H1 (cell line): ENCODE data around the gene IWS1. TPM values are rescaled to one million over a fixed set of nuclear protein-coding genes. Genes with fewer than 3 reads are reported as not detected.

Source experiments
- CTCF ChIA-PET: fragments of 300-600 bp; sonication (Branson Sonifier 250); formaldehyde crosslinking; loops from one replicate; lab custom pipeline; 2021; ENCODE audit not compliant: partially characterized antibody; lab: Charles Lee
- POLR2A ChIA-PET: fragments of 300-600 bp; sonication (Branson Sonifier 250); formaldehyde crosslinking; loops from one replicate; lab custom pipeline; 2021; ENCODE audit warnings: inconsistent platforms; ENCODE audit not compliant: partially characterized antibody; lab: Charles Lee
- DNase-seq, 2 experiments: peaks; one replicate each; pipeline versions ENCODE4 v3.0.0 to v3.0.0-alpha.2; 2010 to 2022; ENCODE audit warnings: low spot score in 2 of 2, low read depth in 1 of 2, mixed read lengths in 1 of 2
- FAIRE-seq: peaks from 2 replicates; lab custom pipeline; 2011; peaks lifted over from hg19 to GRCh38; lab: Jason Lieb, UNC
- H2AFZ ChIP-seq: 2 replicates; pipeline ENCODE4 v1.8.1; 2012; ENCODE audit warnings: low read length, inconsistent platforms
- H2AK5ac ChIP-seq: 2 replicates; pipeline ENCODE4 v1.6.1; 2013; ENCODE audit warnings: low read depth, low read length
- H2BK120ac ChIP-seq: replicated peaks from 2 replicates; pipeline ENCODE3; 2013; ENCODE audit warnings: low read depth, low read length, inconsistent platforms
- H2BK12ac ChIP-seq: 2 replicates; pipeline ENCODE4 v1.6.1; 2013; ENCODE audit warnings: low read depth, low read length
- H2BK15ac ChIP-seq: 2 replicates; pipeline ENCODE4 v1.6.1; 2013; ENCODE audit warnings: low read length
- H2BK20ac ChIP-seq: 2 replicates; pipeline ENCODE4 v1.6.1; 2013; ENCODE audit warnings: low read length
- H2BK5ac ChIP-seq: 2 replicates; pipeline ENCODE4 v1.6.1; 2013; ENCODE audit warnings: low read depth, low read length
- H3K14ac ChIP-seq: 2 replicates; pipeline ENCODE4 v1.6.1; 2013; ENCODE audit warnings: inconsistent platforms; ENCODE audit not compliant: insufficient read length
- H3K18ac ChIP-seq: 2 replicates; pipeline ENCODE4 v1.6.1; 2013; ENCODE audit warnings: low read length; ENCODE audit errors: extremely low read depth
- H3K23ac ChIP-seq: 2 replicates; pipeline ENCODE4 v1.6.1; 2013; ENCODE audit warnings: inconsistent platforms; ENCODE audit not compliant: insufficient read length
- H3K23me2 ChIP-seq: 2 replicates; pipeline ENCODE4 v1.6.1; 2013; ENCODE audit warnings: low read depth, low read length
- H3K27ac ChIP-seq: 2 replicates; pipeline ENCODE4 v1.6.1; 2011; ENCODE audit warnings: low read depth, low read length, inconsistent platforms
- H3K27me3 ChIP-seq, 4 experiments: replicated peaks in 1 of 4; 1 replicate in 1 of 4; 2 replicates in 3 of 4; pipeline versions ENCODE4 v1.6.1 to v1.8.1; 2011 to 2013; ENCODE audit warnings: low read length in 3 of 4, mild to moderate bottlenecking in 3 of 4, inconsistent platforms in 2 of 4, mixed read lengths in 2 of 4, moderate library complexity in 1 of 4; ENCODE audit not compliant: control insufficient read depth in 3 of 4, insufficient read depth in 3 of 4; ENCODE audit errors: extremely low read depth in 1 of 4
- H3K36me3 ChIP-seq, 4 experiments: 2 replicates each; pipeline versions ENCODE4 v1.6.1 to v1.8.1; 2011 to 2013; ENCODE audit warnings: mild to moderate bottlenecking in 4 of 4, low read length in 3 of 4, moderate library complexity in 2 of 4, control low read depth in 1 of 4, inconsistent platforms in 1 of 4; ENCODE audit not compliant: insufficient read depth in 4 of 4, control insufficient read depth in 2 of 4
- H3K4ac ChIP-seq: replicated peaks from 2 replicates; pipeline ENCODE3; 2013; ENCODE audit warnings: low read length, low read depth, mixed read lengths, inconsistent platforms; ENCODE audit not compliant: insufficient read length
- H3K4me1 ChIP-seq, 4 experiments: replicated peaks in 1 of 4; 1 replicate in 1 of 4; 2 replicates in 3 of 4; pipeline versions ENCODE4 v1.6.1 to v1.8.1; 2011 to 2013; ENCODE audit warnings: low read length in 3 of 4, inconsistent platforms in 2 of 4, mixed read lengths in 1 of 4; ENCODE audit not compliant: insufficient read depth in 4 of 4, control insufficient read depth in 3 of 4
- H3K4me2 ChIP-seq, 2 experiments: 2 replicates each; pipeline versions ENCODE4 v1.6.1 to v1.8.1; 2011 to 2013; ENCODE audit warnings: low read depth in 2 of 2, low read length in 2 of 2, control low read depth in 1 of 2, inconsistent platforms in 1 of 2, mild to moderate bottlenecking in 1 of 2; ENCODE audit not compliant: insufficient read depth in 1 of 2
- H3K4me3 ChIP-seq, 4 experiments: fragments of 200-600, 300-600 bp in 1 of 4; sonication (generic), shearing (Covaris generic), sonication (Bioruptor Twin) in 1 of 4; 2 replicates each; pipeline versions ENCODE4 v1.5.1 to v1.8.1; 2011 to 2016; ENCODE audit warnings: low read length in 4 of 4, low read depth in 3 of 4, control low read depth in 2 of 4, inconsistent platforms in 2 of 4, mild to moderate bottlenecking in 2 of 4, mixed read lengths in 1 of 4, moderate library complexity in 1 of 4; ENCODE audit not compliant: insufficient read depth in 2 of 4; ENCODE audit errors: extremely low read depth in 1 of 4
- H3K56ac ChIP-seq: replicated peaks from 2 replicates; pipeline ENCODE3; 2013; ENCODE audit warnings: low read depth, mild to moderate bottlenecking, mixed read lengths, low read length, inconsistent platforms; ENCODE audit not compliant: insufficient read length
- H3K79me1 ChIP-seq: 2 replicates; pipeline ENCODE4 v1.6.1; 2013; ENCODE audit warnings: low read depth, low read length, control low read depth
- H3K79me2 ChIP-seq, 2 experiments: 2 replicates each; pipeline versions ENCODE4 v1.6.1 to v1.8.1; 2012 to 2013; ENCODE audit warnings: low read length in 2 of 2, mild to moderate bottlenecking in 2 of 2, inconsistent platforms in 1 of 2; ENCODE audit not compliant: insufficient read depth in 2 of 2, control insufficient read depth in 1 of 2
- H3K9ac ChIP-seq, 4 experiments: replicated peaks in 1 of 4; 1 replicate in 1 of 4; 2 replicates in 3 of 4; pipeline versions ENCODE4 v1.6.1 to v1.8.1; 2011 to 2013; ENCODE audit warnings: low read depth in 3 of 4, low read length in 3 of 4, control low read depth in 2 of 4, mild to moderate bottlenecking in 2 of 4, moderate library complexity in 2 of 4, inconsistent platforms in 1 of 4; ENCODE audit errors: extremely low read depth in 1 of 4
- H3K9me3 ChIP-seq, 2 experiments: 2 replicates each; pipeline versions ENCODE4 v1.6.1 to v1.8.1; 2012 to 2013; ENCODE audit warnings: mild to moderate bottlenecking in 2 of 2, moderate library complexity in 2 of 2, control low read depth in 1 of 2, inconsistent platforms in 1 of 2, low read depth in 1 of 2, low read length in 1 of 2, mixed read lengths in 1 of 2; ENCODE audit not compliant: insufficient read depth in 2 of 2
- H4K20me1 ChIP-seq, 2 experiments: replicated peaks in 1 of 2; 2 replicates each; pipeline versions ENCODE3 to v1.8.1; 2011 to 2013; ENCODE audit warnings: inconsistent platforms in 2 of 2, low read length in 2 of 2, mild to moderate bottlenecking in 1 of 2; ENCODE audit not compliant: insufficient read depth in 2 of 2, control insufficient read depth in 1 of 2
- H4K5ac ChIP-seq: 2 replicates; pipeline ENCODE4 v1.6.1; 2013; ENCODE audit warnings: low read length, low read depth, mixed read lengths, inconsistent platforms; ENCODE audit not compliant: insufficient read length
- H4K8ac ChIP-seq: 2 replicates; pipeline ENCODE4 v1.8.0; 2013; ENCODE audit warnings: mild to moderate bottlenecking, moderate library complexity, low read length, inconsistent platforms; ENCODE audit not compliant: insufficient read depth; ENCODE audit errors: extremely low read depth
- H4K91ac ChIP-seq: replicated peaks from 2 replicates; pipeline ENCODE3; 2013; ENCODE audit warnings: low read length, mixed read lengths, inconsistent platforms; ENCODE audit not compliant: insufficient read length
- ATF3 ChIP-seq: IDR thresholded peaks from 2 replicates; pipeline ENCODE4 v1.6.1; 2011; ENCODE audit warnings: low read depth, mild to moderate bottlenecking, low read length; ENCODE audit not compliant: insufficient read depth
- CBX8 ChIP-seq: fragments of 300-800, 300-1000 bp; sonication (generic); IDR thresholded peaks from 2 replicates; pipeline ENCODE4 v1.7.1; 2016; ENCODE audit warnings: low read depth, low read length, borderline replicate concordance
- CHD1 ChIP-seq: IDR thresholded peaks from 2 replicates; pipeline ENCODE4 v1.6.1; 2012; ENCODE audit warnings: low read depth, low read length, improper control_type of control experiment
- CHD2 ChIP-seq: IDR thresholded peaks from 2 replicates; pipeline ENCODE4 v1.6.1; 2012; ENCODE audit warnings: low read length, improper control_type of control experiment
- JUN ChIP-seq: IDR thresholded peaks from 2 replicates; pipeline ENCODE4 v1.6.1; 2011; ENCODE audit warnings: low read depth, mild to moderate bottlenecking, improper control_type of control experiment, low read length
- NANOG ChIP-seq: IDR thresholded peaks from 2 replicates; pipeline ENCODE4 v1.6.1; 2011; ENCODE audit warnings: low read length, low read depth, mild to moderate bottlenecking, inconsistent platforms; ENCODE audit not compliant: insufficient read depth, poor library complexity, severe bottlenecking
- PHF8 ChIP-seq: fragments of 200-600 bp; sonication (generic); conservative IDR thresholded peaks from 2 replicates; pipeline ENCODE4 v1.7.1; 2012; ENCODE audit warnings: low read depth, mild to moderate bottlenecking, inconsistent platforms, low read length, moderate library complexity
- POU5F1 ChIP-seq: IDR thresholded peaks from 2 replicates; pipeline ENCODE4 v1.6.1; 2011; ENCODE audit warnings: low read depth, mild to moderate bottlenecking, low read length, moderate library complexity
- SIN3A ChIP-seq, 2 experiments: IDR thresholded peaks in 1 of 2; conservative IDR thresholded peaks in 1 of 2; 2 replicates each; pipeline ENCODE4 v1.6.1; 2011 to 2012; ENCODE audit warnings: low read length in 2 of 2, improper control_type of control experiment in 1 of 2, low read depth in 1 of 2, mild to moderate bottlenecking in 1 of 2
- TEAD4 ChIP-seq: IDR thresholded peaks from 2 replicates; pipeline ENCODE4 v1.6.1; 2012; ENCODE audit warnings: low read depth, low read length, inconsistent platforms, mixed read lengths
- WGBS, 2 experiments: shearing (Covaris generic) in 1 of 2; methylation state at CpG; one replicate each; pipeline versions ENCODE4 v1.1.6 to v1.1.7; 2013 to 2015; ENCODE audit warnings: low lambda C conversion rate in 2 of 2, mixed read lengths in 2 of 2, inconsistent platforms in 1 of 2, low coverage in 1 of 2, missing lambda C conversion rate in 1 of 2; ENCODE audit not compliant: insufficient replicate concordance in 2 of 2, insufficient coverage in 1 of 2, insufficient read length in 1 of 2; ENCODE audit errors: extremely low coverage in 1 of 2, missing lambda C conversion rate in 1 of 2; 5-methylcytosine and 5-hydroxymethylcytosine counted together
- polyA plus RNA-seq, 7 experiments: library from polyadenylated mRNA; depleted of rRNA in 3 of 7; stranded (reverse) in 5 of 7; unstranded in 2 of 7; fragments of >200 nt in 5 of 7; fragments of 200-250 nt in 2 of 7; gene quantifications; 1 replicate in 5 of 7; 2 replicates in 1 of 7; 4 replicates in 1 of 7; pipeline versions ENCODE4 v1.2.1 to v1.2.3, GENCODE V29; 2011 to 2013; ENCODE audit warnings: missing spikeins in 2 of 7, mixed read lengths in 2 of 7
- total RNA-seq: library from RNA; stranded (reverse); fragmentation: NEBNext Ultra II Directional; extraction: Animal tissue kit (Norgen Biotek cat#: 25700); gene quantifications from 2 replicates; pipeline ENCODE4 v1.2.1, GENCODE V29; 2021
- TF ChIP-seq, protein P1 (sequence below): IDR thresholded peaks from 2 replicates; pipeline ENCODE4 v1.6.1; 2012; ENCODE audit warnings: inconsistent platforms

Gene IWS1
- total and polyA plus RNA-seq, 2 of the 8 experiments (the other 6 are each of a cell fraction or from before 2014, with no cell fraction given): 18.4 to 64.8 TPM

DNA sequence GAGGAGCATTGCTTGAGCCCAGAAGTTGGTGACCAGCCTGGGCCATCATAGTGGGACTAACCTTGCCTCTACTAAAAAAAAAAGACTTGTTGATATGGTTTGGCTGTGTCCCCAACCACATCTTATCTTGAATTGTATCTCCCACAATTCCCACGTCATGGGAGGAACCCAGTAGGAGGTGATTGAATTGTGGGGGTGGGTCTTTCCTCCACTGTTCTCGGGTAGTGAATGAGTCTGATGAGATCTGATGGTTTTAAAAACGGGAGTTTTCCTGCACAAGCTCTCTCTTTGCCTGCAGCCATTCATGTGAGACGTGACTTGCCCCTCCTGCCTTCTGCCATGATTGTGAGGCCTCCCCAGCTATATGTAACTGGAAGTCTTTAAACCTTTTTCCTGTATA lies 61.0 kb downstream of the IWS1 start:
- no peak overlapping the region for H3K23ac ChIP-seq
- no peak overlapping the region for H2BK20ac ChIP-seq
- no peak overlapping the region for H3K14ac ChIP-seq
- H3K4me1 ChIP-seq: peaks cover 3 to 10% (median 5%) of the 10 kb centered on the region in 4 experiments; a peak in 5 of 7 replicates
- no peak overlapping the region for H4K5ac ChIP-seq
- no peak overlapping the region for H3K4me2 ChIP-seq
- H2BK120ac ChIP-seq: no peak overlapping the region
- no peaks in the 10 kb centered on the region for H4K20me1 ChIP-seq
- no peaks in the 10 kb centered on the region for H3K9me3 ChIP-seq
- no peak for FAIRE-seq
- no peak overlapping the region for H2BK12ac ChIP-seq
- H3K4me3 ChIP-seq: no peak overlapping the region
- no peak overlapping the region for H2AK5ac ChIP-seq
- 72% methylated on average over 4 of the region's 4 CpGs; no CpG with 5 or more reads in 1 of the 2 experiments for WGBS, 2 experiments
- ChIA-PET POLR2A (interaction anchor here (1.2 to 1.7 kb wide), 2 partner anchors 16 to 47 kb away, joined by 4 read pairs; no protein-coding TSS in a partner anchor), CTCF (interaction anchor here (0.6 to 4.9 kb wide), 4 partner anchors 12 to 181 kb away, joined by 3 to 20 read pairs (median 4); no protein-coding TSS in a partner anchor)
- no peak overlapping the region for H3K27ac ChIP-seq
- no peak overlapping the region for H2BK15ac ChIP-seq
- TF ChIP-seq POU5F1 (no peak), CHD2 (no peak), JUN (no peak), SIN3A (conservative IDR thresholded peaks at IDR 0.05 in 1 of 2, IDR thresholded peaks at IDR 0.05 in 1 of 2; ENCODE audit: low read depth in 1 of 2, low read length in 2 of 2) (no peak), PHF8 (no peak), TEAD4 (no peak), NANOG (no peak), ATF3 (no peak), CHD1 (no peak), CBX8 (no peak)
- TF ChIP-seq, protein P1, sequence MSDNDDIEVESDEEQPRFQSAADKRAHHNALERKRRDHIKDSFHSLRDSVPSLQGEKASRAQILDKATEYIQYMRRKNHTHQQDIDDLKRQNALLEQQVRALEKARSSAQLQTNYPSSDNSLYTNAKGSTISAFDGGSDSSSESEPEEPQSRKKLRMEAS: no peak
- no peak overlapping the region for H3K56ac ChIP-seq
- no peak overlapping the region for H2BK5ac ChIP-seq
- H2AFZ ChIP-seq: no peak overlapping the region
- H3K79me2 ChIP-seq: no peaks in the 10 kb centered on the region
- H3K4ac ChIP-seq: no peak overlapping the region
- no peak overlapping the region for H4K8ac ChIP-seq
- no peak overlapping the region for H4K91ac ChIP-seq
- H3K23me2 ChIP-seq: no peaks in the 10 kb centered on the region
- H3K27me3 ChIP-seq: no peaks in the 10 kb centered on the region
- H3K9ac ChIP-seq: no peak overlapping the region
- no peak for DNase-seq
- no peaks in the 10 kb centered on the region for H3K79me1 ChIP-seq
- H3K18ac ChIP-seq: no peak overlapping the region
- no peaks in the 10 kb centered on the region; a peak in 1 of 8 replicates for H3K36me3 ChIP-seq
